ENCODE measurements around the gene LCN6.
"Not testable (repeated sequence)": the region's sequence is repeated elsewhere in the genome, so short reads cannot be mapped to it uniquely, and the experiment has no call there.

The LCN6 gene

DNA sequence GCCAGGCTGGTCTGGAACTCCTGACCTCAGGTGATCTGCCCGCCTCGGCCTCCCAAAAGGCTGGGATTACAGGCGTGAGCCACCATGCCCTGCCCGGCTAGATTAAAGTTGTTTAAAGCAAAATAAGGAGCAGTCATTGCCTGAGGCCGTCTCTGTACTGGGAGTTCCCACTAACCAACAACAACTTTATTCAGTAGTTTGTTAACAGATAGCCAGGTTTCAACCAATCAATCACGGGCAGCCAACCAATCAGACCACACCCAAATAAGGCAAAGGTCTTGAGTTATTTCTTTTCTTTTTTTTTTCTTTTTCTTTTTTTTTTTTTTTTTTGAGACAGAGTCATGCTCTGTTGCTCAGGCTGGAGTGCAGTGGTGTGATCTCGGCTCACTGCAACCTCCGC, 43.6 kb downstream of the LCN6 start:
- not testable (repeated sequence) for DNase-seq

DNA sequence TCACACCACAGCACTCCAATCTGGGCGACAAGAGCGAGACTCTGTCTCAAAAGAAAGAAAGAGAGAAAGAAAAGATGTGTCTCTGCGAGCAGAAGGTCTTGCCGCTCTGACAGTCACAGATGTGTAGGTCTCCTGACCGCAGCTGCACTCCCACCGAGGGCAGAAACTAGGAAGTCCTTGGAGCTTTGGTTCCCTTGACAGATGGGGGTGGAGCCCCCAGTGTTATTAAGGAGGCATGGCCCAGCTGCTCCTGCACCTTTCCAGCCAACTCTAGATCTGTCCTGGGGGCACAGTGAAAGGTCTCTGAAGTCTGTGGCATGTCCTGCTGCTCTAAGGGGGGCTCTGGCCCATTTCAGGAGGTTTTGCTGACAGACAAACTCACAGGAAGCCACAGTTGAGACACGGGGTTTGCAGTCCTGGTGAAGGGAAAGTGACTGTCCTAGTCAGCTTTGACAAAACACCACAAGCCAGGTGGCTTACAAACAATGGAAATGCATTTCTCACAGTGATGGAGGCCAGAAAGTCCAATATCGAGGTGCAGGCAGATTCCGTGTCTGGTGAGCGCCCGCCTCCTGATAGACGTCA, 45.0 kb downstream of the LCN6 start:
- DNase-seq: no peak

DNA sequence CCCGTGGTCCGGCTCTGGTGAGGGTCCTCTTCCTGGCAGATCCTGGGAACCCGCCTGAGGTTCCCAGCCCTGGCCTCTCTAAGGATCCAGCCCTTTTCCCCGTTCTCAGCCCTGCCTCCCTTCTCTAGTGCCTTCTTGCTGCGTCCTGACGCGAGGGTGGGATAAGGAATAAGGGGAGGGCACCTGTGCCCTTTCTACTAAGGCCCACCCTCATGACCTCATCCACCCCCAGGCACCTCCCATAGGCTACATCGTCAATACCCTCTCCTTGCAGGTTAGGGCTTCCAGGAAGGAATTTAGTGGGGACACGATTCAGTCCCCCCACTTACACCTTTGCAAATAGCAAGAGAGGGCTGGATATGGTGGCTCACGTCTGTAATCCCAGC, 46.7 kb downstream of the LCN6 start:
- no peak for DNase-seq

DNA sequence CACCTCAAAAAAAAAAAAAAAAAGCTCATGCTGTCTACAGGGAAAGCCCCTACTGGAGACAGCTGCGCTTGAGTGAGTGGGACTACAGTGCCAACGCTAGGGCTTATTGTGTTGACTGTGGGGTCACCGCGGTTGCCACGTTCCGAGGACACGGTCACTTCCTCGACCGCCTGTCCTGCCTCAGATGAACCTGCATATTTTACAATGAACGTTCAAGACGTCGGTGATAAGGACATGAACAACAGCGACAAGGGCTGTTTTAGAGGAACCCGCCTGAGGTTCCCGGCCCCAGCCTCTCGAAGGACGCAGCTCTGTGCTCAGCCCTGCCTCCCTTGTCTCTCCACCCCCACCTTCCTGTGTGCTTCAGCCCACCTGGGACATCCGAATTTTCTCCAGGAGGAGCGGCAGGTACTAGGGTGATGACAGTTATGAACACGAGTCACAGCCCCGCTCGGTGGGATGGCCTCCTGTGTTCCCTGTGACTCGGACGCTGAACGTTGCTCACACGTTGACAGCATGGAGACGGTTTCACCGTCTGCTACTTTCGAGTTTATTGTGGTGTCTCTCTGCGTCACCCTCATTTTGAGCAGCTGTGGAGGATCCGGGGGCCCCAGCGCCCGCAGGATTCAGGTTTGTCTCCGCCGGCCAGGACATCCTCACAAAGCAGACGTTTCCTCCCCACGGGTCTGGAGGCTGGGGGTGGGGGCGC, 47.2 kb downstream of the LCN6 start:
- peak; percentile 85 for DNase-seq

DNA sequence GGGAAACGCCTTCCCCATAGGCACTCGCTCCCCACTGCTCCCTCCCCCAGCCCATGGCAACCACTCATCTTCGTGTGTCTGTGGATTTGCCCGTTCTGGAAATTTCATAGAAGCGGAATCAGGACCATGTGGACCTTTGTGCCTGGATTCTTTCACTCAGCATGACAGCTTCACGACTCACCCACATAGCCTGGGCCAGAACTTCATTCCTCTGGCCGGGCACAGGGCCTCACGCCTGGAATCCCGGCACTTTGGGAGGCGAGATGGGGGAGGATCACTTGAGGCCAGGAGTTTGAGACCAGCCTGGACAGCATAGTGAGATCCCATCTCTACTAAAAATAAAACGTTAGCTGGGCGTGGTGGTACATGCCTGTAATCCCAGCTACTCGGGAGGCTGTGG, 48.0 kb downstream of the LCN6 start:
- DNase-seq: no peak

DNA sequence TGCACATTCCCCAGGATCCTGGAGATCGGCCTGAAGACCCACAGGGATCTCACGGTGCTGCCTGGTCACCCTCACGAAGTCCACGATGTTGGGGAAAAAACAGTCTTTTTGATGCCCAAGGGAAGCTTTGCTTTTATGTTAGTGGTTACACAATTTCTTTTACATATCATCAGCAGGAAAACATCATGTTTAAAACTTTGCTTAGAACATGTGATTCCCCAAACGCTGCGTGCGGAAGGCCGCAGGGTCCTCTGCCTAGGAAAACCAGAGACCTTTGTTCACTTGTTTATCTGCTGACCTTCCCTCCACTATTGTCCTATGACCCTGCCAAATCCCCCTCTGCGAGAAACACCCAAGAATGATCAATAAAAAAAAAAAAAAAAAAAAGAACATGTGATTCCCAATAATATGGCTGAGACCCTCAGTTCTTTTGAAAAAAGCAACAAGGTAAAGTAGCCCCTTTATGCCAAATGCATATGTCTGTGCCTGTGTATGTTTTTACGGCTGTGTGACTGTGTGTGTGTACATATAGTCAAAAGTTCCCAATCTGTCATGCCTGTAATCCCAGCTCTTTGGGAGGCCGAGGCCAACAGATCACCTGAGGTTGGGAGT, 49.6 kb downstream of the LCN6 start:
- DNase-seq: no peak

DNA sequence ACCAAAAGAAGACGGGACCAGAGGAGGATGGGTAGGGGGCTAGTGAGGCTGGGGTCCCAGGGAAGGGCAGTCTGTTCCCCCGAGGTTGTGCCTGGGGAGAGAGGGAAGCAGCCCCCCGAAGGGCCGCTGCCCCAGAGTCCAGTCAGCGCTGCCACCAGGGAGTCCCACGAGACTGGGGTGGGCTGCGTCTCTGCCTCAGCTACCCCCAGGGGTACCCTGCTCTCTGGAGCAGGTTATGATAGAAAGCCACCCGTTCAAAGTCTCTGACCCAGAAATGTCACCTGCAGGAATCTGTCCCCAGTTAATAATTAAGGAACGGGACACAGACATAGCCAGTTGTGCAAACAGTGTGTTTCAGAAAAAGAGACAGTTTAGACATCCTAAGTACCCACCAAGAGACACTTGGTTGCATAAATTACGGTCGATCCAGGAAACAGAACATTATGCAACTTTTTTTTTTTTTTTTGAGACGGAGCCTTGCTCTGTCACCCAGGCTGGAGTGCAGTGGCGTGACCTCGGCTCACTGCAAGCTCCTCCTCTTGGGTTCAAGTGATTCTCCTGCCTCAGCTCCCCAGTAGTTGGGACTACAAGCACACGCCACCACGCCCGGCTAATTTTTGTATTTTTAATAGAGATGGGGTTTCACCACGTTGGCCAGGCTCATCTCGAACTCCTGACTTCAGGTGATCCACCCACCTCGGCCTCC, 50.4 kb downstream of the LCN6 start:
- DNase-seq: no peak

DNA sequence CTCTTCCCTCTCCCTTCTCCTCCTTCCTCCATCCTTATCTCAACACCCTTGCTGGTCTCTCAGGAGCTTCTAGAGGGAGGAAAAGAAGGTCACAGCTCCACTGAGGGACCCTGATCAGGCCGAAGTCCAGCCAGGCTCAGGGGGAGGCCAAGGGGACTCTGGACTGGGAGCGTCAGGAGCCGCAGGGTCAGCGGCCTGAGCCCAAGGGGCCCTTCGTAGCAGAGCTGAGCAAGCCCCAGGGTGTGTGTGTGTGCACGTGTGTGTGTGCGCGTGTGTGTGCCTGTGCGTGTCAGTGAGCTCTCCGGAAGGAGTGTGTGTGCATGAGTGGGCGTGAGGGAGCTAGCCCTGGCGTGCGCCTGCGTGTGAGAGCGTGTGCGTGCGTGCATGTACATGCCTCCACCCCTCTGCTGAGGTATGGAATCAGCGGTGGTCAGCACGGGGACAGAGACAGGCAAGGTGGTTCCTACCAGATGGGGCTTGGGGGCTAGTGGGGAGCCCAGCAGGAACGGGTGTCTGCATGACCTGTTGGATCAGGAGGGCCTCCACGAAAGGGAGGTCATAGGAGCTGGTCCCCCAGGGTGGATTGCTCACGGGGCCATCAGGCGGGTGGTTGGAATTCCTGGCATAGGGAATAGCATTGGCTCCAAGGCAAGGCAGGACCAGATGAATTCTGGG, 51.0 kb downstream of the LCN6 start:
- DNase-seq: no peak

DNA sequence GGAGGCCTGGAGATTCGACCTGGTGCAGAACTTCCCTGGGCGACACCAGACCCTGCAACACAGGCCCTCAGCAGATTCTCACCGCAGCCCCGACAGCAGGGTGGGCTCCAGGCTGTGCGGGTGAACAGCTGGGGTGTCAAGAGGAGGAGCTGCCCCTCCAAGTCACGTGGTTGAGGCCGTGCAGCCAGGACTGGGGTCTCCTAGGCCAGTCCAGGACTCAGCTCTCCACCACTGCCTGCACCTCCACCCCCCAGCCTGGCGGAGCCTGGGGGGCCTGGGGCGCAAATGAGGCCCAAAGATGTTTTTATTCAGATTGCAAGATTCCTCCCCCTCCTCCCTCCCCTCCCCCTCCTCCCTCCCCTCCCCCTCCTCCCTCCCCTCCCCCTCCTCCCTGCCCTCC, 51.8 kb downstream of the LCN6 start:
- no peak for DNase-seq

DNA sequence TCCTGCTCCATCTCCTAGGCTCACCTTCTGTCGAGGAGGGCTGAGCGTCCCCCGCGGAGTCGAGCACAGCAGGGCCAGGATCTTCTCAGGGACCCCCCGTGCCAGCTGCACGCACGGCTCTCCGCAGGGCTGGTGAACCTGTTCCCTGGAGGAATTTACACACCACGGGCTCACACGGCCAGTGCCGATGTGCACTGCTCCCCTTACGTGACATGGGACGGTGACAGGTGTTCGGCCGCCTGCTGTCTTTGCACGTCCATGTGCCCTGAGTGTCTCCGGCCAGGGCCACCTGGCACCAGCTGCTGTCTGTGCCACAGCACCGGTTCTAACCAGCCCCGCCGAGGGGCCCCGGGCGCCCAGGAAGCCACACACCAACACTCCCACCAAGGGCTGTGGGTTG, 52.4 kb downstream of the LCN6 start:
- no peak for DNase-seq

DNA sequence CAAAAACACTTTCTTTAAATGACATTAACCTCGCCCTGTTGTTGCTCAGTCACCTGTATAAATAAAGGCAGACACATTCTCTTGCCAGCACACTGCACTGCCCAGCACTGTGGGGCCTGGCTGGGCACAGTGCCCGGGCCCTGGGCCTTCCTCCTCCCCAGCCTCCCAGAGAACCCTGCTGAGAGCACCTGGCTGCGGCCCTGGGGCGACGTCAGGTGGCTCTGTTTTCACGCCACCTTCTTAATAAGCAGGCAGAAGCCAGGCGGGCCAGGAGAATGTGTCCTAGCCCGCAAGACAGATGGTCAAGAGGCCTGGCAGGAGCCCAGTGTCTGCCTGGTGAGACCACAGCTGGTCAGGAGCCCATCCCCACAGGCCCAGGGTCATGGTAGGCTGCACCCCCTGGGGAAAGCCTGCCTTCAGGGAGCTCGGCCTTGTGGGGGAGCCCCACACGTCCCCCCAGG, 52.9 kb downstream of the LCN6 start:
- DNase-seq: no peak

DNA sequence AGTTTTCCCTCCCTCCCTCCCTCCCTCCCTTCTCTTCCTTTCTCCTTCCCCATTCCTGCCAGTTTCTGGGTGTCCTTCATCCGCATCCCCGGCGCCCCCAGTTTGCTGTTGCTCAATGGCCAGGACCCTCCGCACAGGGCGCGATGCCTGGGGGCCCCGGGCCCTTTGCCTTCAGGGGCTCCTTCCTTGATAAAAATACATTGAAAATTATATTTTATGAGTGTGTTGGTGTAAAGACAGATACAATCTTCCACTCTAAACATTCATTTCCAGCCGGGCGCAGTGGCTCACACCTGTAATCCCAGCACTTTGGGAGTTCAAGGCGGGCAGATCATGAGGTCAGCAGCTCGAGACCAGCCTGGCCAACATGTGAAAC, 53.5 kb downstream of the LCN6 start:
- no peak for DNase-seq

DNA sequence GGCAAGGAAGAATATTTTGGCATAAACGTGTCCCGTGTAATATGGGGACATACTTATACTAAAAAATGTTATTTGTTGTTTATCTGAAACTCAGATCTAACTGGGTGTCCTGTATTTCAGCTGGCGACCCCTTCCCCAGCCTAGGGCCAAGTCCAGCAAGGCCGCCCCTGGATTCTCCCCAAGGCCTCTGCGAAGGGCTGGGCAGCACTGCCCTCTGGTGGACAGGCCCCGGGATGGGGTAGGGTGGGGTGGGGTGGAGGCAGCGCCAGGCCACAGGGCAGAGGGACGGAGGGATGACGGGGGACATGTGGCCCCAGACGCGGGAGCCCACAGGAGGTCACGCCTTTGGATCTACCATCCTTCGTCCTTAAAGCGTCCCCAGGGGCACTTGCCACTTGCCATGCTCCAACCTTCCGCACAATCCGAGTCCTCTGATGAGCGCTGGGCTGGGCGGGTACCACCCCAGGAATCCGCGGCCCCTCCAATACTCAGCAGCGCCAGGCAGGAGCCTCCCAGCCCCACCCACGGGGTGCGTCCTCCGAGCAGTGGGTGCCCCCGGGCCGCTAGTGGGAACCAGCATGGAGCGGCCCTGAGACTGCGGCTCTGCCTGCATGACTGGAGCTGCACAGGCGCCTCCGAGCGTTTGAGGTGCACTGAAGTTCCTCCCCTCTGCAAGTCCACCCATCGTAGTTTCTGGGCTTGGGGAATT, 54.0 kb downstream of the LCN6 start:
- DNase-seq: peak; percentile 54
